Upper lobe of left lung (tissue), 6 donors: ENCODE measurements around the gene EPHA8. TPM values are rescaled to one million over a fixed set of nuclear protein-coding genes. Genes with fewer than 3 reads are reported as not detected.

Experiments used
- ATAC-seq, 2 donors: fragments of 200-7000 bp; cut with Tn5 transposase; one replicate each; pipeline ENCODE4 v1.9.1; 2022; ENCODE audit warnings: mild to moderate bottlenecking in 2 of 2, moderate library complexity in 2 of 2; ENCODE audit not compliant: low FRiP score in 2 of 2
- DNase-seq, 2 donors: peaks; one replicate each; pipeline ENCODE4 v3.0.0-alpha.2; 2019 to 2020
- H3K27ac ChIP-seq, 4 donors: fragments of 200-600 bp; sonication (generic); one replicate each; pipeline ENCODE4 v1.5.1; 2016 to 2019
- H3K27me3 ChIP-seq, 4 donors: fragments of 200-600 bp; sonication (generic); one replicate each; pipeline ENCODE4 v1.5.1; 2017 to 2019
- H3K36me3 ChIP-seq, 4 donors: fragments of 200-600 bp; sonication (generic); one replicate each; pipeline ENCODE4 v1.5.1; 2016 to 2019
- H3K4me1 ChIP-seq, 4 donors: fragments of 200-600 bp; sonication (generic); one replicate each; pipeline ENCODE4 v1.5.1; 2018 to 2019
- H3K4me3 ChIP-seq, 4 donors: fragments of 200-600 bp; sonication (generic); one replicate each; pipeline ENCODE4 v1.5.1; 2017 to 2019; ENCODE audit warnings: mild to moderate bottlenecking in 2 of 4, moderate library complexity in 1 of 4
- H3K9me3 ChIP-seq, 4 donors: fragments of 200-600 bp; sonication (generic); one replicate each; pipeline ENCODE4 v1.5.1; 2018 to 2019
- CTCF ChIP-seq, 6 experiments: fragments of 450-650 bp in 4 of 6; fragments of 200-600 bp in 2 of 6; sonication (generic) in 2 of 6; IDR thresholded peaks; one replicate each; pipeline ENCODE4 v1.5.1; 2016 to 2019; ENCODE audit warnings: antibody characterized with exemption in 6 of 6
- EP300 ChIP-seq, 4 donors: sonication (generic); formaldehyde crosslinking; IDR thresholded peaks; one replicate each; pipeline ENCODE4 v1.5.1; 2017; ENCODE audit warnings: antibody characterized with exemption in 4 of 4, control low read depth in 2 of 4
- POLR2A ChIP-seq, 4 donors: fragments of 450-650 bp; IDR thresholded peaks; one replicate each; pipeline ENCODE4 v1.5.1; 2016 to 2017; ENCODE audit warnings: antibody characterized with exemption in 4 of 4, mild to moderate bottlenecking in 2 of 4
- POLR2AphosphoS5 ChIP-seq, 2 donors: sonication (generic); formaldehyde crosslinking; IDR thresholded peaks; one replicate each; pipeline ENCODE4 v1.5.1; 2017; ENCODE audit warnings: antibody characterized with exemption in 2 of 2
- WGBS, 2 donors: methylation state at CpG; one replicate each; pipeline ENCODE4 v1.1.5; 2017 to 2018; 5-methylcytosine and 5-hydroxymethylcytosine counted together
- total RNA-seq, 6 donors: library from RNA; depleted of rRNA in 4 of 6; stranded (reverse); fragments of >200 nt in 4 of 6; gene quantifications; one replicate each; pipeline versions ENCODE4 v1.1.0 to v1.2.1, GENCODE V29; 2016 to 2021
- donor health status: DM: no; HTN: no; CAD: no; lungs with moderate emphysema.
- donor health status: DM: no; HTN: yes; CAD: no; lungs with severe emphysema.

The EPHA8 gene
- total RNA-seq, 6 donors from 2014 or later: not detected

GRCh38 chr1:22600071-22600816 is 37.0 kb downstream of the EPHA8 start:
- WGBS, 2 donors: 37 to 58% methylated on average over 8 to 20 of the region's 22 CpGs
- no peaks in the 10 kb centered on the region for H3K27me3 ChIP-seq
- no peak overlapping the region for H3K27ac ChIP-seq
- H3K9me3 ChIP-seq: no peaks in the 10 kb centered on the region
- TF ChIP-seq EP300 (IDR thresholded peaks at IDR 0.05): no peak
- no peak for TF ChIP-seq POLR2A (IDR thresholded peaks at IDR 0.05)
- no peak for TF ChIP-seq POLR2AphosphoS5 (IDR thresholded peaks at IDR 0.05)
- no peak for TF ChIP-seq CTCF (IDR thresholded peaks at IDR 0.05)
- ATAC-seq: no peak
- no peaks in the 10 kb centered on the region for H3K36me3 ChIP-seq
- no peaks in the 10 kb centered on the region for H3K4me1 ChIP-seq
- DNase-seq: peak in 1 of 2 donors; percentile 70
- no peak overlapping the region for H3K4me3 ChIP-seq

- Histone ChIP-seq H3K9me3 (no peaks in the 10 kb centered on the region), H3K4me3 (no peak overlapping the region), H3K36me3 (no peaks in the 10 kb centered on the region), H3K4me1 (no peaks in the 10 kb centered on the region), H3K27me3 (no peaks in the 10 kb centered on the region), H3K27ac (no peak overlapping the region)
- ATAC-seq (no peak), DNase-seq (peak in 1 of 2 donors; percentile 75)
- TF ChIP-seq EP300 (IDR thresholded peaks at IDR 0.05): no peak
- TF ChIP-seq CTCF (IDR thresholded peaks at IDR 0.05): no peak
- TF ChIP-seq POLR2AphosphoS5 (IDR thresholded peaks at IDR 0.05): no peak
- no peak for TF ChIP-seq POLR2A (IDR thresholded peaks at IDR 0.05)
- 87 to 93% methylated on average over 8 to 25 of the region's 39 CpGs for WGBS, 2 donors
Observed at GRCh38 chr1:22600817-22601605, 37.7 kb downstream of the EPHA8 start.

GRCh38 chr1:22601610-22602009 is 38.3 kb downstream of the EPHA8 start:
- no peaks in the 10 kb centered on the region for H3K27me3 ChIP-seq
- TF ChIP-seq EP300 (IDR thresholded peaks at IDR 0.05): no peak
- no peak for TF ChIP-seq POLR2AphosphoS5 (IDR thresholded peaks at IDR 0.05)
- TF ChIP-seq CTCF (IDR thresholded peaks at IDR 0.05): no peak
- TF ChIP-seq POLR2A (IDR thresholded peaks at IDR 0.05): no peak
- no peak overlapping the region for H3K4me3 ChIP-seq
- H3K36me3 ChIP-seq: no peaks in the 10 kb centered on the region
- no peak overlapping the region for H3K27ac ChIP-seq
- no peaks in the 10 kb centered on the region for H3K4me1 ChIP-seq
- H3K9me3 ChIP-seq: no peaks in the 10 kb centered on the region
- no peak for ATAC-seq
- peak in 1 of 2 donors; percentile 70 for DNase-seq
- 91% methylated on average over 12 of the region's 12 CpGs; no CpG with 5 or more reads in 1 of the 2 donors for WGBS, 2 donors

GRCh38 chr1:22602060-22602740 is 38.9 kb downstream of the EPHA8 start:
- 84 to 86% methylated on average over 3 to 18 of the region's 18 CpGs for WGBS, 2 donors
- Histone ChIP-seq H3K27ac (no peak overlapping the region), H3K27me3 (no peaks in the 10 kb centered on the region), H3K9me3 (no peaks in the 10 kb centered on the region), H3K4me1 (no peaks in the 10 kb centered on the region), H3K4me3 (no peak overlapping the region), H3K36me3 (no peaks in the 10 kb centered on the region)
- no peak for DNase-seq
- no peak for ATAC-seq
- TF ChIP-seq POLR2AphosphoS5 (IDR thresholded peaks at IDR 0.05): no peak
- no peak for TF ChIP-seq EP300 (IDR thresholded peaks at IDR 0.05)
- TF ChIP-seq POLR2A (IDR thresholded peaks at IDR 0.05): no peak
- TF ChIP-seq CTCF (IDR thresholded peaks at IDR 0.05): no peak
